Mucosa of gallbladder (tissue), 1 donor: Measurements from ENCODE around the gene FNBP1L. TPM values are rescaled to one million over a fixed set of nuclear protein-coding genes. Genes with fewer than 3 reads are reported as not detected.

Experiments used
- DNase-seq: peaks from one replicate; pipeline ENCODE4 v3.0.0-alpha.2; 2020; ENCODE audit warnings: low spot score
- total RNA-seq: library from RNA; stranded (reverse); gene quantifications from one replicate; pipeline ENCODE4 v1.2.1, GENCODE V29; 2021
- donor health status: DM: no; HTN: no; CAD: no.

The FNBP1L gene
- total RNA-seq, 1 donor from 2014 or later: 57.1 TPM

GRCh38 chr1:93532780-93533378 lies 85.0 kb downstream of the FNBP1L start:
- DNase-seq: no peak

DNA sequence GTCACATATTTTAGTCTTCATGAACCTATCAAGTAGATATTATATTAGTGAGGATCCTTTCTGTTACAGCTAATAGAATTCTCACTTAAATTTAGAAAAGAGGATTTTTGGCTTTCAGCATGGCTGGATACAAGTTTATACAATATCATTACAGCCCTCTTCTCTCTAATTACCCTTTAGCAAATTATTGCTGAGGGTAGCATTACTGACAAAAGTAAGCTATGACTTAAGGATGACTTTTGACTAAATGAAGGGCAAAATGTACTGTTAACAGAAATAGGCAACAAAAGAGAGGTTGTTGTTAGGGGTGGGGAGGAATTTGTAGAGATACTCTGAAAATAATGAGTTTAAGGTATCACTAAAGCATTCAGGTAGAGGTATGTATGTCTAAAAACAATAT lies 85.8 kb downstream of the FNBP1L start:
- no peak for DNase-seq

DNA sequence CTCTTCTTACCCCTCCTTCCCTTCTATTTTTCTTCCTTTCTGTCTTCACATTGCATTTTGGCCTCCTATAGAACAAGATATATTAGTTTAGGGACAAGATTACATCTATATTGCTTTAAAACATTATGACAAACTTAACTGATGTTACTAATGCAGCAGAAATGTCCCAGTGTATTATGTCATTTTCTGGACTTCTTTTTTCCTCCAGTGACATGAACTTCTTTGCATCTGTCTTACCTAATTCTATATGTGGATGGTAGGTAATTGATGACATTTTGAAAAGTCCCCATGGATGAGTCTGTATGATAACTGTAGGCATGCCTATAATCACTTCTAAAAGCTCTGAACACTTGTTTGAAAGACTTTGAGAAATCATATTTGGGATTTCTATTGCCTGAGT lies 89.5 kb downstream of the FNBP1L start:
- DNase-seq: no peak

DNA sequence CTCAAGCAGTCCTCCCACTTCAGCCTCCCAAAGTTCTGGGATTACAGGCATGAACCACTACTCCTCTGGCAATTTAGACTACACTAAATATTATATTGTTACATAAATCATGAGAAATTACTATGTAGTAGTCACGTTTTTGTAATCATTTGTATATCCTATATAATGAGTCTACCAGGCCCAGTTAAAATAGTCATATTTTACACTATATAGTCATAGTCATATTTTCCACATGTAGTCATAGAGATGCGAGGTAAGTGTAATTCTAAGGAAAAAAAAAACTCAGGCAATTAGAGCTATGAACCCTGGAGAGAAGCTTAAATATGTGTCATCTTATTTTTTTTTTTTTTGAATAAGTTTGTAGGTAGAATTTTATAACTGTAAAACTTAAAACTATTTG lies 90.0 kb downstream of the FNBP1L start:
- no peak for DNase-seq

- no peak for DNase-seq
These were observed 93.1 kb downstream of the FNBP1L start for GRCh38 chr1:93541045-93541444.

DNA sequence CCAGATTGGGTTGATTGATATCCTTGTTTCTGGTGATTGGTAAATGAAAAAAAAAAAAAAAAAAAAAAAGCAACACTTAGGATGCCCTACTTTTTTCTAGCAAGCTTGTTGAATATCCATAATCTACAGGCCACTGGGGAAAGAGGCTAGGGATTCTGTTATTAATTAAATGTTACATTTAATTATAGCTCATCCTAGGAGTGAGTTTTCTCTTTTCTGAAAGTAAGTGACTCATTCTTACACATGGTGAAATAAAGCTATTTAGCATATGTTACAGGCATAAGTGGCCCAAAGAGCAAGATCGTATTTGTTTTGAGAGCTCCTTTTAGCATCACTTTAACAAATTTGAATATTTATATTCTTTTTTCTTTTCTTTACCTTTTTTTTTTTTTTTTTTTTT lies 94.5 kb downstream of the FNBP1L start:
- no peak for DNase-seq

DNA sequence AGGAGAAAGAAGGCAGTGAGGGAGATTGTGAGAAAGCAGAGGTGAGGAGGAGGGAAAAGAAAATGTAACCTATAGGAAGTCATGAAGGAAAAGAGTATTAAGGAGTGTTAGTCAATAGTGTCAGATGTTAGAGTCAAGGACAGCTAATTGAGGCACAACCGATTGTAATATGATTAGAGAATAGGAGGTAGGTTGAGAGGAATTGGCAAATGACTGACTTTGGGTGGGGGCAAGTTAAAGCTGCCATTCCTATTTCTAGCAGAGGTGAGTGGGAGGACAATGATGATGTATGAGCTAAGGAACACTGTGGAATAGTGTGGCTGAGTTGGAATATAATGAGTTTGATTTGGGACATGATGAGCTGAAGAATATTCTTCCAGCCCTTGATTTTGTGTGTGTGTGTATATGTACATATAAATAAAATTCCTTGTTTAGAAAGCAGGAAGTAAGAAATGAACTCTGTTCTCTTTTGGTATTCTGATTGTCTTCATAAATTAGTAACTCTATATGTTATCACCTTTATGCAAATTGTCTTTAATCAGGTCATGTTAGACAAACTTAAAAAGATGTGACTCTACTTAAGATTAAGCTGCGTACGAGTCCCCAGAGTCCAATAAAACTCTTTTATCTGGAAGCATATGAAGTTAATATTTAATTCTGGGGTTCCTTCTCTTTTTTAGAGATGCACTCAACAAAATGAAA lies 98.4 kb downstream of the FNBP1L start:
- no peak for DNase-seq

- DNase-seq: no peak
These were observed 101.2 kb downstream of the FNBP1L start for GRCh38 chr1:93549131-93549530.

DNA sequence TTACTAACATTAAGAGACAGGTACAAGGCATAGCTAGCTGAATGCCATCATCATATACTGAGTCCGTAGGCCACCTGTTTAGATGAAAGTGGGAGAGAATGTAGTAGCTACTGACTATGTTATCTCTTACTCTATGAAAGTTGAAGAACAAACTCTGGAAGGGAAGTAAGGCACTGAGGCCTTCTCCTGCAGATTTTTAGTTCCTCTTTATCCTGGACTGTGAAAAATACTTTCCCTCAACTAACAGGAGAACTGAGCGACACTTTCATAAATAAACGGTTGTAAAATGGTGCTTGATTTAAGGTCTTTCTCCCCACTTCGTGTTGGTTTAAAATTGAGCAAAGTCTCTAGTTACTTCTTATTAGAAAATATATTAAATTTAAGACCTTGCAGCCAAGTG lies 101.9 kb downstream of the FNBP1L start:
- no peak for DNase-seq

DNA sequence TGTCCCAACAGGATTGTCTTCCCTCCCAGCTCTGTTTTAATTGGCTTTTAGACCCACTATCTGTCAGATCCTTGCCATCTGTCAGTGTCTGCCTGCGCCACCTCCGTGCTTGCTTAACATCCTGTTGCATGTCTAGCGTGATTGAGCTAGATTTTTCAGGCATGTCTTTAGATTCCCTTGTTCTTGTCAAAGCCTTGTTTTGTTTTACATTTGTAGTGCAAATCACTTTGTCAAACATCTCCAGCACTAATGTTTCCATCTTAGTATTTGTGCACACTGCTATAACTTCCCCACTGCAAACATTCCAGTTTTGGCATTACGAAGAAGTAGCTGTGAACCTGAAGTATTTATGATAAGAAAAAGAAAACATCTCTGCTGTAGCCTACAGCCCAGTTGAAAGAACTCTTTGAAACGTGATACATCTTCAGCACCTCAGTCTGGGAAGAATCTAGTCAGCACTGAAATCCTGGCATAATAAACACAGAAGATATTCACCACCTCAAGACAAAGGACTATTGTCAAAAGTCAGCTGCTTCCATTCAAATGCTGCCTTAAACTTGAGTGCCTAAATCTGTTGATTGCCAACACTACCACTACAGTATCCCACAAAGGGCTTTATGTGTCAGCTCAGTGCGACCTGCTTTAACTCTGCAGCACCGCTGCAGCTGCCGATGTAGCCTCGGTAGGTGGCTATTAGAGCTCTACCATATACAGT lies 105.0 kb downstream of the FNBP1L start:
- DNase-seq: no peak

DNA sequence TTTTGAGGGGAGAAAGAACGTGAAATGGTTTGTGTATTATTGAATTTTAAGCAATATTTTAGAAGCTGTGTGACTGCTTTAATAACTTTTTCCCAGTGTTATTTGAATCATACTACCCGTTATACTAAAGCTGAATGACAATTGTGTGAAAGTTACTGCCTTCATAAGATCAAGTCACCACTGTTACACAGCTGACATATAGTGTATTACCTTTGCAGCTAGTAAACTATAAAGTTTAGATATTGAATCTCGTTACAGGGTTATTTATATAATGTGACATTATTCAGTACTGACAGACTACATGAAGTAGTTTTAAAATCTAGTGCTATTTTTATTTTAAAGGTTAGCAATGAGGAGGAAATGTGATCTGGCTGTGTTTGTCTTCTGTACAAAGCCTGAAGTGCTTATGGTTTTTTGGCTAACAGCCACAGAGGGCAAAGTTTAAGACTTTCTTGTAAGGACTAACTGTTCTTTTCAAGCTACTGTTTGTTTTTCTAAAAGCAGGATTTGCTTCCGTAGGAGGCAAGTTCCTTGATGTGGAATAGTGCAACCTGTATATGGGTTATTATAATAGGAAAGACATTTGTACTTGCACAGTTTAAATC lies 106.1 kb downstream of the FNBP1L start:
- DNase-seq: peak; percentile 78

- no peak for DNase-seq
These were observed 107.3 kb downstream of the FNBP1L start for GRCh38 chr1:93554883-93555872.

- DNase-seq: no peak
These were observed 108.4 kb downstream of the FNBP1L start for GRCh38 chr1:93556291-93556690.

- no peak for DNase-seq
These were observed 111.1 kb downstream of the FNBP1L start for GRCh38 chr1:93559045-93559444.

DNA sequence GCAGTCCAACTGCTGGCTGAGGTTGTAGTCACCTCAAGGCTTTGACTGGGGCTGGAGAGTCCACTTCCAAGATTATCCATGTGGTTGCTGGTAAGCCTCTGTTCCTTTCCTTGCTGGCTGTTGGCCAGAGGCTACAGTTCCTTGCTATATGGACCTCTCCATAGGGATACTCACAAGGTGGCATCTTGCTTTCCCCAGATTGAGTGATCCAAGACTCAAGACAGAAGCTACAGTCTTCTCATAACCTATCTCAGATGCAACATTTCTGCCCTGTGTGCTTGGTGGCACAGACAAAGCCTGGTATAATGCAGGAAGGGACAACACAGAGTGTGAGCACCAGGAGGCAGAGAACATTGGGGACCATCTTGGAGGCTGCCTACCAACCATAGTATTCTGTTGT lies 111.8 kb downstream of the FNBP1L start:
- DNase-seq: no peak

GRCh38 chr1:93565496-93566206 lies 117.7 kb downstream of the FNBP1L start:
- DNase-seq: no peak

GRCh38 chr1:93566227-93566626 lies 118.3 kb downstream of the FNBP1L start:
- no peak for DNase-seq

DNA sequence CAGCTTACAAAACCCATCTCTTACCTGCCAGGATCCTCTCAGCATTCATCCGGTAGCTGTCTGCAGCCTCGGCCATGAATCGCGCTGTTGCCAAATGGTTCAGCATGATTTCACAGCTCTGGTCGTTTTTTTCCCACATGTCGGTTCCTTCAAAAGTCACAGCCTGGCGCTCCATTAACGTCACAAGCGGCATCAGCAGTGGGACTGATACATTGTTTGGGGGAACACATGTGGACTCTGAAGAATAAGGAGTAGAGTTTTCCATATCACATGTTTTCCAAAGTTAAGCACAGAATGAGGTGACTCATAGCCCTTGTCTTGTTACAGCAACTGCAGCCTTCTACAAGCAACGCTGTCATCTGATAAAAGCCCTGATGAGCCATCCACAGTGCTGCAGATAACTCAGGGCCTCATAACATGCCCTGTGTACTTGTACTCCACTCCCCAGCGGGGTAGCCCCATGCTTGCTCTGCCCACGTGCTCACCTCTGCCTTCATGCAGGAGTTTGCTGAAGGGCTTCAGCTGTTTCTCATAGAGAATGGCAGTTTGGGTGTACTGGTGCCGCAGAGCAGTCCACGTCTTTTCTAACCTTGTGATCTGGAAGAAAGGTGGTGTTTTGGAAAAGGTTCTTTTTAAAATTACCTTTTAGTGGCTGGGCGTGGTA lies 119.5 kb downstream of the FNBP1L start:
- no peak for DNase-seq

DNA sequence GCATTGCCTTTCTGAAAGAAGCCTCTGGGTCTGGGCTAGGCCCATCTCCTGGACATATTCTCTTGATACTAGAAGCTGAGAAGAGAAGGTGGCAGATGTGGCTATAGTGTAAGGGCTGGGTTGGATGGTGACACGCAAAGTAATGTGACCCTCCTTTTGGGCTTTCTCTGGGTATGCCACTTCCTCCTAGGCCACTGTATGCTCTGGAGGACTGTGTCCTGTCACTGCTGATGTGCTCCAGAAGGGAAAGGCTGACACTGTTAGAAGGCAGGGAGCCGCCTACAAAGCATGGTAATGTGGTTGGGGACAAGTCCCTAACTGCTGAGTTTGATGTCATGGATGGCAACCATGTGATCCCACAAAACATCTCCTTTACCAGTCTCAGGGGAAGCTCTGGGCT lies 121.6 kb downstream of the FNBP1L start:
- no peak for DNase-seq

DNA sequence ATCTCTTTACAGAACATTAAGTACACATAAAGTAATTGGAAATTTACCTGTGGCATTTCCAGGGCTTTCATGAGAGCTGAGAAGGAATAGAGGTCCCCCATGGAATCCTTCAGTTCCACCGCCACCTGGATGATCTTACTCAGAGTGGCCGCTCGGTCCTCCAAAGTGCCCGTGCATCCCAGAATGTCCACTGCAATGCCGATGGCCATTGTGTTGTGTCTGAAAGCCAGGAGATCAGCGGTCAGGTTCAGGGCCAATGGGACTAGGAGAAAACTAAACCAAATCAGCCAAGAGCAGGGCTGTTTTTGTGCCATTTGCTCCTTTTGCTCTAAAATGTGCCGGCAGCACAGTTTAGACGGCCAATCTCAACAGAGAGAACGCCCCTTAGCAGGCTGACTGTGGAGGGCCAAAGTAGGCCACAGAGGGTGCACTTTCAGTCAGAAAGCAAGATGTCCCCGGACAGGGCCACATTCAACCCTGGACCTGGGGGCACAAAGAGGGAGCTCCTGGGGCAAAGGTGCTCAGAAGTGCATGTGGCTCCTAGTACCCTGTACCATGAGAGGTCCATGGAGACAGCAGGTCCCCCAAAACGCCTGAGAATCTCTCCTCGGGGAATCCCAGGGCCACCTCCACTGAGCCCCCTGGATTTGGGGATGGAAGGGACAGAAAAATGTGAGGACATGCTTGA lies 123.8 kb downstream of the FNBP1L start:
- no peak for DNase-seq
